K562 (cell line): ENCODE results near the gene HEMGN. TPM values are rescaled to one million over a fixed set of nuclear protein-coding genes. Genes with fewer than 3 reads are reported as not detected.

Experiments used
- CBX3 ChIP-seq, 2 experiments: IDR thresholded peaks; 1 replicate in 1 of 2; 2 replicates in 1 of 2; pipeline ENCODE4 v1.6.1; 2012; ENCODE audit warnings: inconsistent platforms in 2 of 2, low read length in 2 of 2, borderline replicate concordance in 1 of 2, control low read depth in 1 of 2
- ELK3 ChIP-seq: fragments of 450-650 bp; formaldehyde crosslinking; IDR thresholded peaks from 2 replicates; pipeline ENCODE4 v1.4.0; 2020; ENCODE audit warnings: mild to moderate bottlenecking
- ETV6 ChIP-seq, 3 experiments: fragments of 150-350 bp in 1 of 3; sonication (generic) in 1 of 3; formaldehyde crosslinking in 1 of 3; IDR thresholded peaks; 2 replicates each; pipeline versions ENCODE4 v1.6.1 to v1.8.0; 2014 to 2022; ENCODE audit warnings: borderline replicate concordance in 2 of 3, low read depth in 2 of 3, antibody characterized with exemption in 1 of 3, low read length in 1 of 3, mild to moderate bottlenecking in 1 of 3, missing genetic modification reagents in 1 of 3
- FOXK2 ChIP-seq, 2 experiments: fragments of 450-650 bp; IDR thresholded peaks in 1 of 2; conservative IDR thresholded peaks in 1 of 2; 2 replicates each; pipeline ENCODE4 v1.6.1; 2016; ENCODE audit warnings: low read depth in 2 of 2, mild to moderate bottlenecking in 1 of 2
- GTF2E2 ChIP-seq: fragments of 200-800 bp; sonication (Bioruptor generic); IDR thresholded peaks from 2 replicates; pipeline ENCODE4 v1.6.1; 2016; ENCODE audit warnings: missing genetic modification characterization, missing compliant biosample characterization
- HDGF ChIP-seq: fragments of 450-650 bp; IDR thresholded peaks from 2 replicates; pipeline ENCODE4 v1.6.1; 2016
- HIVEP1 ChIP-seq: fragments of 250-450 bp; sonication (Bioruptor Pico); IDR thresholded peaks from 2 replicates; pipeline ENCODE4 v1.4.0; 2020; ENCODE audit warnings: mild to moderate bottlenecking
- L3MBTL2 ChIP-seq: fragments of 450-650 bp; IDR thresholded peaks from 2 replicates; pipeline ENCODE4 v1.6.1; 2016; ENCODE audit warnings: mild to moderate bottlenecking, moderate library complexity
- MECOM ChIP-seq: fragments of 250-450 bp; sonication (Bioruptor Pico); IDR thresholded peaks from 2 replicates; pipeline ENCODE4 v1.8.0; 2022; ENCODE audit warnings: inconsistent platforms
- NR2C1 ChIP-seq, 2 experiments: fragments of 450-650 bp; IDR thresholded peaks; 2 replicates each; pipeline ENCODE4 v1.6.1; 2017; ENCODE audit warnings: mild to moderate bottlenecking in 2 of 2, antibody characterized with exemption in 1 of 2, inconsistent platforms in 1 of 2, missing compliant biosample characterization in 1 of 2, missing genetic modification characterization in 1 of 2
- TSHZ1 ChIP-seq: fragments of 250-450 bp; sonication (Bioruptor Pico); IDR thresholded peaks from 2 replicates; pipeline ENCODE4 v1.4.0; 2020; ENCODE audit warnings: mild to moderate bottlenecking, moderate library complexity
- U2AF1 ChIP-seq: fragments of 200-400 bp; formaldehyde crosslinking; optimal IDR thresholded peaks from 2 replicates; pipeline ENCODE3; 2017; ENCODE audit warnings: mild to moderate bottlenecking, low read depth, low read length, moderate library complexity
- ZC3H8 ChIP-seq: fragments of 450-650 bp; IDR thresholded peaks from 2 replicates; pipeline ENCODE4 v1.6.1; 2017
- ZEB2 ChIP-seq: fragments of 450-650 bp; IDR thresholded peaks from 2 replicates; pipeline ENCODE4 v1.6.1; 2016
- ZNF239 ChIP-seq: fragments of 250-450 bp; sonication (Bioruptor Pico); IDR thresholded peaks from 2 replicates; pipeline ENCODE4 v1.4.0; 2020; ENCODE audit warnings: mild to moderate bottlenecking
- ZNF766 ChIP-seq: fragments of 200-800 bp; sonication (Bioruptor generic); conservative IDR thresholded peaks from 2 replicates; pipeline ENCODE4 v1.6.1; 2016; ENCODE audit warnings: missing genetic modification characterization, missing compliant biosample characterization
- polyA plus RNA-seq, 8 experiments: library from polyadenylated mRNA; depleted of rRNA in 4 of 8; stranded (reverse) in 5 of 8; unstranded in 3 of 8; fragments of >200 nt; fragmentation: Nextera tagmentation in 2 of 8; fragmentation: Illumina TruSeq in 1 of 8; extraction: Ambion mirVana in 2 of 8; extraction: Trizol in 1 of 8; gene quantifications; 2 replicates each; pipeline versions ENCODE4 v1.2.1 to v1.2.3, GENCODE V29; 2011 to 2014; ENCODE audit warnings: inconsistent platforms in 1 of 8, missing spikeins in 1 of 8
- total RNA-seq, 7 experiments: library from RNA; depleted of rRNA in 6 of 7; stranded (reverse); fragments of >200 nt in 6 of 7; fragmentation: Illumina TruSeq in 2 of 7; extraction: Trizol in 2 of 7; gene quantifications; 2 replicates each; pipeline versions ENCODE4 v1.2.1 to v1.2.3, GENCODE V29; 2011 to 2021; ENCODE audit warnings: low replicate concordance in 1 of 7
- TF ChIP-seq, protein P1 (sequence below): fragments of 450-650 bp; formaldehyde crosslinking; conservative IDR thresholded peaks from 2 replicates; pipeline ENCODE4 v1.4.0; 2022; ENCODE audit warnings: mild to moderate bottlenecking, missing genetic modification characterization
- TF ChIP-seq, protein P2 (sequence below): sonication (generic); formaldehyde crosslinking; IDR thresholded peaks from 2 replicates; pipeline ENCODE4 v1.8.0; 2023; ENCODE audit warnings: mild to moderate bottlenecking, missing genetic modification reagents

The HEMGN gene
- total and polyA plus RNA-seq, 9 of the 15 experiments (the other 6 are each of a cell fraction or from before 2014, with no cell fraction given) = 56.3 to 258 (median 137) TPM

DNA sequence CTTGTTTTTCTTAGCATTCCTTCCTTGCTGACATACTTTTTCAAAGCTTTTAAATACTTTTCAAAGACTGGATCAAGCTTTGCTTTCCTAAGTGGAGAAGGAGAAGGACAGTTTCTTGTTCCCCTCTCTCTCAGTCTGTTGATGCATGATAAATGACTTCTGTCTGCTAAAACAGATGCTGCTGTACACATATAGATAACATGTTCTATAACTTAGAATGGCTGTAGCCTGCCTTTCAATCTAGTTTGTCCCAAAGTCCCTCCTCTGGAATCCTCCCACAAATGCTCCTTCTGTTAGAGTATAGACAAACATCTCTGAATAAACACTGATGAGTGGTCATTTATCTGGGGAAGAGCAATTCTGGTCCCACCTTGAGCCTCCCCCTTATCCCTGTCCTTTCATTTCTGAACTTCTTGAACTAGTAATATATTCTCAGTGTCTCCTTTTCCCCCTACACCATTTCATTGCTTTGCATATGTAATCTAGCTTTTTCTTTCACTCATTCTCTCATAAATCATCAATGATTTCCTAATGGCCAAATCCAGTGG, 5.4 kb upstream of the HEMGN start (continued):
- TF ChIP-seq ZNF239 (CRISPR knock-in tag) = no peak
- no peak; the same call in 1 of the 2 replicates for TF ChIP-seq GTF2E2 (tag)
- peak; percentile 71; the same call in 1 of the 2 replicates for TF ChIP-seq ZC3H8
- TF ChIP-seq NR2C1 (IDR thresholded peaks at IDR 0.05) = no peak
- no peak for TF ChIP-seq NR2C1 (tag; IDR thresholded peaks at IDR 0.05)
- TF ChIP-seq HDGF = peak; percentile 85
- TF ChIP-seq, protein P1, sequence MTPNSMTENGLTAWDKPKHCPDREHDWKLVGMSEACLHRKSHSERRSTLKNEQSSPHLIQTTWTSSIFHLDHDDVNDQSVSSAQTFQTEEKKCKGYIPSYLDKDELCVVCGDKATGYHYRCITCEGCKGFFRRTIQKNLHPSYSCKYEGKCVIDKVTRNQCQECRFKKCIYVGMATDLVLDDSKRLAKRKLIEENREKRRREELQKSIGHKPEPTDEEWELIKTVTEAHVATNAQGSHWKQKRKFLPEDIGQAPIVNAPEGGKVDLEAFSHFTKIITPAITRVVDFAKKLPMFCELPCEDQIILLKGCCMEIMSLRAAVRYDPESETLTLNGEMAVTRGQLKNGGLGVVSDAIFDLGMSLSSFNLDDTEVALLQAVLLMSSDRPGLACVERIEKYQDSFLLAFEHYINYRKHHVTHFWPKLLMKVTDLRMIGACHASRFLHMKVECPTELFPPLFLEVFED (CRISPR knock-in tag) = no peak
- TF ChIP-seq ZNF766 = peak; percentile 83
- TF ChIP-seq ZEB2 = peak; percentile 90
- no peak for TF ChIP-seq TSHZ1
- TF ChIP-seq HIVEP1 (CRISPR knock-in tag) = no peak
- TF ChIP-seq ELK3 = no peak
- TF ChIP-seq, protein P2, sequence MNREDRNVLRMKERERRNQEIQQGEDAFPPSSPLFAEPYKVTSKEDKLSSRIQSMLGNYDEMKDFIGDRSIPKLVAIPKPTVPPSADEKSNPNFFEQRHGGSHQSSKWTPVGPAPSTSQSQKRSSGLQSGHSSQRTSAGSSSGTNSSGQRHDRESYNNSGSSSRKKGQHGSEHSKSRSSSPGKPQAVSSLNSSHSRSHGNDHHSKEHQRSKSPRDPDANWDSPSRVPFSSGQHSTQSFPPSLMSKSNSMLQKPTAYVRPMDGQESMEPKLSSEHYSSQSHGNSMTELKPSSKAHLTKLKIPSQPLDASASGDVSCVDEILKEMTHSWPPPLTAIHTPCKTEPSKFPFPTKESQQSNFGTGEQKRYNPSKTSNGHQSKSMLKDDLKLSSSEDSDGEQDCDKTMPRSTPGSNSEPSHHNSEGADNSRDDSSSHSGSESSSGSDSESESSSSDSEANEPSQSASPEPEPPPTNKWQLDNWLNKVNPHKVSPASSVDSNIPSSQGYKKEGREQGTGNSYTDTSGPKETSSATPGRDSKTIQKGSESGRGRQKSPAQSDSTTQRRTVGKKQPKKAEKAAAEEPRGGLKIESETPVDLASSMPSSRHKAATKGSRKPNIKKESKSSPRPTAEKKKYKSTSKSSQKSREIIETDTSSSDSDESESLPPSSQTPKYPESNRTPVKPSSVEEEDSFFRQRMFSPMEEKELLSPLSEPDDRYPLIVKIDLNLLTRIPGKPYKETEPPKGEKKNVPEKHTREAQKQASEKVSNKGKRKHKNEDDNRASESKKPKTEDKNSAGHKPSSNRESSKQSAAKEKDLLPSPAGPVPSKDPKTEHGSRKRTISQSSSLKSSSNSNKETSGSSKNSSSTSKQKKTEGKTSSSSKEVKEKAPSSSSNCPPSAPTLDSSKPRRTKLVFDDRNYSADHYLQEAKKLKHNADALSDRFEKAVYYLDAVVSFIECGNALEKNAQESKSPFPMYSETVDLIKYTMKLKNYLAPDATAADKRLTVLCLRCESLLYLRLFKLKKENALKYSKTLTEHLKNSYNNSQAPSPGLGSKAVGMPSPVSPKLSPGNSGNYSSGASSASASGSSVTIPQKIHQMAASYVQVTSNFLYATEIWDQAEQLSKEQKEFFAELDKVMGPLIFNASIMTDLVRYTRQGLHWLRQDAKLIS (CRISPR knock-in tag) = no peak
- TF ChIP-seq U2AF1 = peak; percentile 42
- no peak for TF ChIP-seq MECOM (CRISPR knock-in tag)
- TF ChIP-seq CBX3 (IDR thresholded peaks at IDR 0.05; ENCODE audit: borderline replicate concordance in 1 of 2, low read length in 2 of 2) = peak in 1 of 2 experiments; percentile 54; a peak in 1 of 3 replicates
- peak in 1 of 2 experiments; percentile 36; a peak in 3 of 4 replicates for TF ChIP-seq FOXK2 (conservative IDR thresholded peaks at IDR 0.05 in 1 of 2, IDR thresholded peaks at IDR 0.05 in 1 of 2; ENCODE audit: low read depth in 2 of 2)
- TF ChIP-seq ETV6 (IDR thresholded peaks at IDR 0.05; ENCODE audit: borderline replicate concordance in 1 of 2, low read depth in 2 of 2, low read length in 1 of 2) = no peak
- TF ChIP-seq ETV6 (CRISPR knock-in tag; IDR thresholded peaks at IDR 0.05; ENCODE audit: borderline replicate concordance) = no peak
- peak; percentile 26; the same call in 1 of the 2 replicates for TF ChIP-seq L3MBTL2
